GM18517 (cell line): Measurements from ENCODE around the gene DNAAF3.
"Not testable (repeated sequence)": the region's sequence is repeated elsewhere in the genome, so short reads cannot be mapped to it uniquely, and the experiment has no call there.

Experiments
- ATAC-seq: cut with Tn5 transposase; IDR thresholded peaks from one replicate; pipeline ENCODE4 v1.9.1; 2021; ENCODE audit warnings: mild to moderate bottlenecking, moderate library complexity; ENCODE audit not compliant: unreplicated experiment

Gene DNAAF3

DNA sequence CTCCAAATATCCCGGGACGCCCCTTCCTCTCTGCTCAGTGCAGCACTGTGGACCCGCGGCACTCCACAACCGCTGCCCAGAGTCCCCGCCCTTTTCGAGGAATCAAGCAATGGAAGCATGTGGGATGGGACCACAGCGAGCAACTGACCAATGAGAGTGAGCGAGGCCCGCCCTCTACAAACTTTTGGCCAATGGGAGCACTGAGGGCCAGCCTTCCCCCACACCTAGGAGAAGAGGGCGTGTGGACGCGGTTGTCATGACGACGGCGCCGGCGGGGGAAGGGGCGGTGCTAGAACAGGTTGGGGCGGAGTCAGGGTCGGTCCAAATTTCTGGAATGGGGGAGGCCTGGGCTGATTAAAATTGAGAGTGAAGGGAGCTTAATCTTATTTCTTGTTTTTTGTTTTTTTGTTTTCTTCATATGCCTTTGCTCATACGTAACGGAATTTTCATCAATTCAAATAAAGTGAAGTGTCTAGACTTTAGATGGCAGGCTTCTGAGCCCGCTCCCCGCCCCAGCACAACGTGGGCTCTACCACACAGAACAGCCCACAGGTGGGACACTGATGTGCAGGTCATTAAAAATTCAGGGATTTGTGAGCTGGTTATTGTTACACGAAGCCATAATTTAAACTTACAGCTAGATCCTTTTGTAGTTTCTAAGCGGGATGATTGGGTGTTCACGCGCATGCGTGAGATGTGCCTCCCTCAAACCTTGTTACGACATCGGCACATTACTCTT, at the start of gene DNAAF3:
Gene DNAAF3, minus strand, starts transcription at position 84 of the 739 bp plus-strand sequence. CDS start 200 bp downstream, outside the sequence.
- peak; percentile 84 for ATAC-seq

DNA sequence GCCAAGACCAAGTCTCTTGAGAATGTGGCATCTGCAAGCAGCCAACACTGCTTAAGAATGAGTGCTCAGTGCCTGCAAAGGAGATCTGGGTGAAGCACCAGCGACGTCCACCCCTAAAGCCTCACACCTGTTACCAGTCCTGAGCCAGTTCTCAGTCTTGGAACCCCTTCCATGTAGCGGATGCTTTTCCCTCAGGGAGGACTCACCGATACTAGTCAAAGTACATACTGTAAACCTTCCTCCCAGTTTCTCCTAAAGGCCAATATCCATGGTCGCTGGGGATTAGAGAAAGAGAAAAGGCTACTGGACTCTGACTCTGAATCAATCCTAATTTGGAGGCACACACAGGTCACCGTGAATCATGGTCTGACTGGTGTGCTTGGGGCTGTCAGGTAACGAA, 47.1 kb upstream of the DNAAF3 start:
- ATAC-seq: no peak

DNA sequence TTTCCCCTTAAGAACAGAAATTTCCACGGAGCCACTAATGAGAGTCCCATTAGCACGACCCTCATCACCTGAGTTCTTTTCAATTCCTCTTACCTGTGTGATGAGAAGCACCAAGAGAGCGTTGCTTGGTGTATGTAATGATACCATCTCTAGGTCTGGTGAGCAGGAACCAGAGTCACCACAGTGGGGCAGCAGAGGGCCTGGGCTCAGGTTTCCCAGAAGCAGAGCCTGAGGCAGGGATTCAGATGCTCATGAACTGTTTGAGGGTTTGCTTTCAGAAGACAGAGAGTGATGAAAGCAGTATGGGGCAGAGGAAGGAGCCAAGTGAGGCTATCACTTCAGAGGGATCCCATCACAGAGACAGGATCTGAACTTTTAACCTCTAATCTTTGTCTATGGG, 46.0 kb upstream of the DNAAF3 start:
- ATAC-seq: no peak

DNA sequence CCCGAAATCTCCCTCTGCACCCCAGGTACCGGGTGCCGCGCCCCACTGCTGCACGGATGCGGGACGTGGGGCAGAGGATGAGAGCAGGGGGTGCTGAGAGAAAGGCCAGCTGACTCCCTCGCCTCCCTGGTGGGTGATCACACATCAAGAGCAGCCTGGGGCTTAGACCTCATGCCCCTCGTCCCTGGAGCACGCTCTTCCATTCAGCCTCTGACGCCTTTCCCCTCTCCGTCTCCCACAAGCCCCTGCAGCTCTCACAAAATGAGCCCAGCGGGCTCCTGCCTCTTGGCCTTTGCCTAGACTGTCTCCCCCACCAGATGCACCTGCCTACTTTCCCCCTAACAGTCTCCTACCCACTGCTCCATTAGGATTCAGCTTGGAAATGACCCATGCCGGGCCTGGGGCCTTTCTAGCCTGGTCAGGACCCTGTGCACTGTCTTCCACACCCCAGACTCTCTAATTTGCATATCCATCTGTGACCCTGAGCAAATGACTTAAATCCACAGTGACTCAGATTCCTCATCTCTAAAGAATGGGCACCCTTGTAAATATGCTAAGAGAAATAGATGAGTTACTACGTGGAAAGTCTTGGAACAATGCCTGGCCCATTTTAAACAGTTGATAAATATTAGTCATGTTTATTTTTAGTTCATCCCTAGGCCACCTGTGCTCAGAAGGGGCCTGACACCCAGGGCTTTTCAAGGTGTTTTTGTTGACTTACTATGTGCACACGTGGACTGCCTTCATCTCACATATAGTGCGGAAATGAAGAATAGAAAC, 43.5 kb upstream of the DNAAF3 start:
- no peak for ATAC-seq

DNA sequence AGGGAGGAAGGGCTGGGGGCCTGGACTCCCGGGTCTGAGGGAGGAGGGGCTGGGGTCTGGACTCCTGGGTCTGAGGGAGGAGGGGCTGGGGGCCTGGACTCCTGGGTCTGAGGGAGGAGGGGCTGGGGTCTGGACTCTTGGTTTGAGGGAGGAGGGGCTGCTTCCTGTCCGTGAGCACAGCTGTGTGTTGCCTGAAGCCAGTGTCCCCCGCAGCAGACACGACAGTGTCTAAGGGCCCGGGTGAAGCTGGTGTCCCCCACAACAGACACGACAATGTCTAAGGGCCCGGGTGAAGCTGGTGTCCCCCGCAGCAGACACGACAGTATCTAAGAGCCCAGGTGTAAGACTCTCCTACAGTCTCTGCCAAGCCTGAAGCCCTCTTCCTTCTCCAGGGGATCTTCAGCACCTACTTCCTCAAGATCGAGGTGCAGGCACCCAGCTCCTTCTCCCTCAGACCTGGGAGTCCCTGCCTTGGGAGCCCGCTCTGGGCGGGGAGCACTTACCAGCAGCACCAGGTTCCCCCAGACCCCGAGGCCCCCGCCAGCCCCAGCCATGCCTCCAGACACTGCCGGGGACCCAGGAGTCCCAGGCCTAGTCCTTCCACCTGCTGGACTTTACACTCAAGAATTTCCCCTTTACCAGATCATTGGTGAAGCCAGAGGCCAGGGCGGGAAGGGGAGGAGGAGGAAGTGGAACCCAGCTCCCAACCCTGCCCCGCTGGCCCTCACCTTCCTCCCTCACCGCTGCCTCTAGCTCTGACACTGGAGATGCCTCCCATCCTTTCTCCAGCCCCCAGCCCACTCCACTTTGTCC, 42.7 kb upstream of the DNAAF3 start, which contains the start of gene PTPRH:
Gene PTPRH, minus strand, starts transcription at position 622 of the 813 bp plus-strand sequence. Its CDS starts 68 bp downstream, at position 554.
- ATAC-seq: no peak

DNA sequence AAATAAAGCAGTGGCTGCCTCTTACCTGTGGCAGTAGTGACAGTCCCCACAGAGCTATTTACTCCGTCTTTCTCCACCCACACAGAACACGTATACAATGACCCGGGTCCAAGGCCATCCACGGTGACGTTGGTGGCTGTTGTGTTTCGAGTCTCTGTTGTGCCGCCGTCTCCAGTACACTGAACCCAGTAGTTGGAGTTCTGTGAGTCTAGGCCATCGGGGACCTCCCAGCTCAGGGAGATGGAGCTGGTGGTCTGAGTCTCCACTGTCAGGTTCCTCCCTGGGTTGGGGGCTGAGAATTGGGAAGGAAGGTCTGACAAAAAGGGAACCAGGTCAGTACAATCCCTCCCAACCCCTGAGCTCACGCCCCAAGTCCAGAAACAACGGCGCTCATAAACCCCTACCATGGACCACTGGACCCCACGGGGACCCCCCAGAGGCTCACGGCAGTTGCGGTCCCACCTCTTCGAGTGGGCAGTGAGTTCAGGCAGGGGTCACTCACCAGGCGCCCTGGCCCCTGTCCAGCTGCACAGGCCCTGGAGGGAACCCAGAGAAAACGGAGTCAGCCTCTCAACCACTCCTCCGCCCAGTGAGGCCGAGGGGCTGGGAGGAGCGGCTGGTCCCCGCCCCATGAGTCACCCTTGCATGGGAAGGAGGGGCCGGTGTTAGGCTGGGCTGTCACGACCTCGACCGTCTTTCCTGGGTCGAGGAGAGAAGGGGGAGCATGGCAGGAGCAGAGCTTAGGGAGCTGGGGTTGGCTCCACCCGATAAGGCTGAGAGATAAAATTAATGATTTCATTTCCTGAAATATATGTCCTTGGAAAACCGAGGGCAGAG, 40.5 kb upstream of the DNAAF3 start:
- no peak for ATAC-seq

DNA sequence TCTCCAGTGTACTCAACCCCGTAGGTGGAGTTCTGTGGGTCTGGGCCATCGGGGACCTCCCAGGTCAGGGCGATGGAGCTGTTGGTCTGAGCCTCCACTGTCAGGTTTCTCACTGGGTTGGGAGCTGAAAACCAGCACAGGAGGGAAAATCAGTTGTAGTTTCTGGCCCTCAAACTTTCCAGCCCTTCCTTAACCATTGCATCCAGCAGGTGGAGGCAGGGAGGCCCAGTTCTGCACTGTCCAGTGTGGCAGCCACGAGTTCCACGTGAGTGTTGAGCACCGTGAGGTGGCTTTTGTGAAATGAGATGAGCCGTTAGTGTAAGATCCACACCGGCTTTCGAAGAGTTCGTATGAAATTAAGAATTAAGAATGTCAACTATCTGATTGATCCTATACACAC, 35.8 kb upstream of the DNAAF3 start:
- ATAC-seq: not testable (repeated sequence)

DNA sequence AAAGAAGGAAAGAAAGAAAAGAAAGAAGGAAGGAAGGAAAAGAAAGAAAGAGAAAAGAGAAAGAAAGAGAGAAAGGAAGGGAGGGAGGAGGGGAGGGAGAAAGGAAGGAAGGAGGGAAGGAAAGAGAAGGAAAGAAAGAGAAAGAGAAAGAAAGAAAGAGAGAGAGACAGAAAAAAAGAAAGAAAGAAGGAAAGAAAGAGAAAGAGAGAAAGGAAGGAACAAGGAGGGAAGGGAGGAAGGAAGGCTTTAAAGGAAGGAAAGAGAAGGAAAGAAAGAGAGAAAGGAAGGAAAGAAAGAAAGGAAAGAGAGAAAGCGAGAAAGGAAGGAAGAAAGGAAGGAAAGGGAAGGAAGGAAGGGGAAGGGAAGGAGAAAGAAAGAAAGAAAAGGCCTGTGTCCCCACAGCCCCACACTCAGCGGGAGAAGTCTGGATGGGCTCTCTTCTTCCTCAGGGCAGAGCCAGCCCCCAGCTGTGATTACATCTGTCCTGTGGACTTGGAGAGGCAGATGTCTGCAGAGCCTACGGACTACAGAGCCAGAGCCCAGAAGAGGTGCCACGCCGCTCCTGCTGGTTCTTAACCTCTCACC, 33.3 kb upstream of the DNAAF3 start:
- no peak for ATAC-seq

DNA sequence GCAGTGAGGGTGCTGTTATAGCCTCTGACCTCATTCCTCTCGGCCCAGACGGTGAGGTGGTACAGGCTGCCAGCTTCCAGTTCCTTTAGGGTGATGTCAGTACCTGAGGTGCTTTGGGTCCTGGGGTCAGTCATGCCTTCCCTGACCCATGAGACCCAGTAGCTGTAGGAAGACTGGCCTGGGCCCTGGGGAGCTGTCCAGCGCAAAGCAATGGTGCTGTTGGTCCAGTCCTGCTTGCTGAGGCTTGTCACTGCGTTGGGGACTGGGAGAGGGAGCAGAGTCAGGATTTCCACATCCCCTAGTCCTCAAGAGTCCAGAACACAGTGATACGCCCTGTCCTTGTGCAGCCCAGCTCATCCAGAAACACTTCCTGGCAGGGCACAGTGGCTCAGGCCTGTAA, 32.2 kb upstream of the DNAAF3 start:
- ATAC-seq: no peak

DNA sequence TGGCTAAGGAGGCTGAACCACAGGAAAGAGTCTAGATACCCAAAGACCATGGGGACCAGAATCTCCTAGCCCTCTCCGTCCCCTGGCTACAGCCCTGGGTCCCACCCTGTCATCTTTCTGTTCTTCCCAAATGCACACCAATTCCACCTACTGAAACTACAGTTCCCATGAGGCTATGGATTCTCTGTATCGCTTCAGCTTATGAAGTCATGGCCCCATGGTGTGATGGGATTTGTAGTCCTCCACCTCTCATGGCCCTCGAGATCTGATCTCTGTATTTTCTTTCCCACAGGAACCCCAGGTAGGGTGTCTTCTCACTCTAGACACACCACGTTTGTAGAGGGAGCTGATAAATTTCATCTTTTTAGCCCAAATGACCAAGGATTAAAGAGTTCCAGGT, 31.1 kb upstream of the DNAAF3 start:
- no peak for ATAC-seq

DNA sequence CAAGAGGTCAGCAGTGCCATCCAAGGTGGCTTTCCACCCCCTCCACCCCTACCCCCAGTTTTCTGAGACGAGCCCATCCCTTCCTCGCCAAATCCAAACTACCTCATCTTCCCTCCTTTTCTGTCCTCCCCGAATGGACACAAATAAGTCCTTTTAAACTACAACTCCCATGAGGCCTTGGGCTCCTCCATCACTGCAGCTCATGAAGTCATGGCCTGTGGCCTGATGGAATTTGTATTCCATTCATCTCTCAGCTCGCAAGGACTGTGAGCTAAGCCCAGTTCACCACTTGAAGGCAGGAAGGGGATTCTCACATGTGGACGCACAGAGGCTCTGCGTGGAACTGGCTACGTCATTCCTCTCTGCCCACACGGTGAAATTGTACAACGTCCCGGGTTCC, 30.4 kb upstream of the DNAAF3 start:
- no peak for ATAC-seq

DNA sequence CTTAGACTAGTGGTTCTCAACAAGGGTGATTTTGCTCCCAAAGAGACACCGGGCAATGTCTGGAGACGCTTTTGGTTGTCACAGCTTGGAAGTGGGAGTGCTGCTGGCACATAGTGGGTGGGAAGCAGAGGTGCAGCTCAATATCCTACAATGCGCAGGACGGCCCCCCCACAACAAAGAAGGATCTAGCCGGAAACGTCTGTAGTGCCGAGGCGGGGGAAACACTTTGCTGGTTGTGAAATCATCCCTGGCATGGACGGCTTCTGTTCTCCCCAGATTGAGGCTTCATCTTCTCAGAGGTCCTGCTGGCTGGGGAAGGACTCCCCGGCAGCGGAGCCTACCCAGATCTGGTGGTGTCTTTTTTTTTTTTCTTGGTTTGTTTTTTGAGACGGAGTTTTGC, 27.1 kb upstream of the DNAAF3 start:
- ATAC-seq: no peak

DNA sequence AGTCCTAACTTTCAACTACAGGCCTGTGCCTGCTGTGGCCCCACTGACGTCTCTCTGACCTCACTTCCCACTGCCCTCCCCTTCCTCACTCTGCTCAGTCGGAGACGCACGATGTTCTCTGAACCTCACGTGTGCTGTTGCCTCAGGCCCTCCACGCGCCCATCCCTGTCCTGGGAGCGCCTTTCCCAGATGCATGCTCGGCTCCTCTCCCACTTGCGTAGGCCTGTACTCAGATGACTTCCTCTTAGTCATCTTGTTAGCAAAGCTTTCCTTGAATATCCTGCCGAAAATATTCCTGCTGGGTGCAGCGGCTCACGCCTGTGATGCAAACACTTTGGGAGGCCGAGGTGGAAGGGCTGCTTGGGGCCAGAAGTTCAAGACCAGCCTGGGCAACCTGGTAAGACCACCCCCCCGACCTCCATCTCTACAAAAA, 23.0 kb upstream of the DNAAF3 start:
- no peak for ATAC-seq

DNA sequence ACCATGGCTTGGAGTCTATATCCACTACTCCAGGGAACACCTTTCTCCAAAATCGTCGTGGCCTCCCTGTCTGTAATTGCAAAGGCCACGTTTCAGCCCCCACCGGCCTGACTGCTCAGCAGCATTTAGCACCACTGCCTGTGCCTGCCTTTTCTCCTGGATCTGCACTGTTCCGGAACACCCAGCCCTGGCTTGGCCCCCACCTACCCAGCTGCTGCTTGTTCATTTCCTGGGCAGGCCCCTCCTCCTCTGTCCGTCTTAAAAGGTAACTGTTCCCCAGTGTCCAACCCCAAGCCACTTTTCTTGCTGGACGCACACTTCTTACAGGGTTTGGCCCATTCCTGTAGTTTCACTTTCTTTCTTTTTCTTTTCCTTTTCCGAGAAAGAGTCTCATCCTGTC, 22.2 kb upstream of the DNAAF3 start:
- ATAC-seq: no peak

DNA sequence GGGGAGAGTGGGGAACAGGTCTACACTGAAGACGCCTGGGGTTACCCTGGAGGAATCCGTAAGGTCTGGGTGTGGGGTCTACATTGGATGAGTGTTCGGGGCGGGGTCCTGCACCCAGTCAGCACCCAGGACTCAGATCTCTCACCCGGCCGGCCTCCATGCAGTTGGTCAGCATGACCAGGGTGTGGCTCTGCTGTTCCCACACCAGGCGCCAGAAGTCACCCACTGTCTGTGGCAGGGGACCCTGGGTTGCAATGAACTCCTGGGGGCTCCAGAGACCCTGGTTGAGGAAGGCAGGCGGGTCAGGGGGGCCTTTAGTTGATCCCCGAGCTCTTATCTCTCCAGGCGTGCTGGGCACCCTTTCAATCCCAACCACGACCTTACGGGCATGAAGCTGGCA, 19.7 kb upstream of the DNAAF3 start:
- no peak for ATAC-seq

DNA sequence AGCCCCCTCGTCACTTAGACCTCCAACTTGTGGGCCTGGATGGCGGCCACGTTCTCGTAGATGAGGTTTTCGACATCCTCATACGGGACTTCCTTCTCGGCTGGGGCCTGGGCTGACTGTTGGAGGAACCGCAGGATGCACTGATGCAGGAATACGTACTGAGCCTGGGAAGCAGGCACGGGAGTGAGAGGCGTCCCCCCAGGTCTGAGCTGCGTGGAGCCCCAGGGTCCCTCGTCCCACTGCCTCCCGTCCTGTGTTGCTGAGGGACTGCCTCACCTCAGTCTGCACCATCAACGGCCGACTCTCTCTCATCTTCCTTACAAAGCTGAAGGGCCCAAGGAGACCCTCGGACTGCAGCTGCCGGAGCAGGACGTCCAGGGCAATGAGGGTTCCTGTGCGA, 15.3 kb upstream of the DNAAF3 start:
- no peak for ATAC-seq

DNA sequence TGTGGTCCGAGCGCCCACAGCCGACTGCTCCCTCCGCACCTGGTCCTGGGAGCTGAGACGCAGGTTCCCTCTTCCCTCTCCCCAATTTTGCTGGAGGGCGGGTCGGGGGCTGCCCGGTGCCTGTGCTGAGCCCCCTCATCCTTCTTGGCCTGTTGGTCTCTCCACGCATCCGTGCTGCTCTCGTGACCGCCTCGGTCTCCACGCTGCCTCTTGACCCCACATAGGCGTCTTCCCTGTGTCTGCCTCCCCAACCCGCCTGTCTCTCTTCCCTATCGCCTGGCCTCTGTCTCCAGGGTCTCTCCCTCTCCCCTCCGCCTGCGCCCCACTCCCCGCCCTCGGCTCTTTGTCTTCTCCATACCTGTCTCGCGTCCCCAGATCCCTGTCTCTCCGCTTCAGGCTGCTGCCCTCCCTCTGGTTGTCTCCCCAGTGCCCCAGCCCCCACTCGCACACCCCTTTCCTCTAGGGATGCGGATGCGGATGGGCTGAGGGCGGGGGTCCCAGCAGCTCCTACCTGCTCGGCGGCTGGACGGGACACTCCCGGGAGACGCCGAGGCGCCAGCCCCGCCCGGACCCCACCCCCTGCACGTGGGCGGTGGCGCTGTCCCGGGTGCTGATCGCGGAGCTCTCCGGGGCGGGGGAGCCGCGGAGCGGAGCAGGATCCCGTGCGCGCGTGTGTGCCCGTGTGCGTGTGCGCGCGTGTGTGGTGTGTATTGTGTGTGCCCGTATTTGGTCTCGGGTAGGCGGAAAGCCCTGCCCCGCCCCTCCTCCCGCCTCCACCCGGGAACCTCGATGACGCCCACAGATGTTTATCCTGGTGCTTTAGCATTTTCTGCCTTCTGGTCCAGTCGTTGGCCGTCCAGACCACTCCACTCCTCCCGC, 13.4 kb upstream of the DNAAF3 start, which contains the start of gene SYT5:
Gene SYT5, minus strand, starts transcription at position 684 of the 879 bp plus-strand sequence. CDS start 1,248 bp downstream, outside the sequence.
- no peak for ATAC-seq

DNA sequence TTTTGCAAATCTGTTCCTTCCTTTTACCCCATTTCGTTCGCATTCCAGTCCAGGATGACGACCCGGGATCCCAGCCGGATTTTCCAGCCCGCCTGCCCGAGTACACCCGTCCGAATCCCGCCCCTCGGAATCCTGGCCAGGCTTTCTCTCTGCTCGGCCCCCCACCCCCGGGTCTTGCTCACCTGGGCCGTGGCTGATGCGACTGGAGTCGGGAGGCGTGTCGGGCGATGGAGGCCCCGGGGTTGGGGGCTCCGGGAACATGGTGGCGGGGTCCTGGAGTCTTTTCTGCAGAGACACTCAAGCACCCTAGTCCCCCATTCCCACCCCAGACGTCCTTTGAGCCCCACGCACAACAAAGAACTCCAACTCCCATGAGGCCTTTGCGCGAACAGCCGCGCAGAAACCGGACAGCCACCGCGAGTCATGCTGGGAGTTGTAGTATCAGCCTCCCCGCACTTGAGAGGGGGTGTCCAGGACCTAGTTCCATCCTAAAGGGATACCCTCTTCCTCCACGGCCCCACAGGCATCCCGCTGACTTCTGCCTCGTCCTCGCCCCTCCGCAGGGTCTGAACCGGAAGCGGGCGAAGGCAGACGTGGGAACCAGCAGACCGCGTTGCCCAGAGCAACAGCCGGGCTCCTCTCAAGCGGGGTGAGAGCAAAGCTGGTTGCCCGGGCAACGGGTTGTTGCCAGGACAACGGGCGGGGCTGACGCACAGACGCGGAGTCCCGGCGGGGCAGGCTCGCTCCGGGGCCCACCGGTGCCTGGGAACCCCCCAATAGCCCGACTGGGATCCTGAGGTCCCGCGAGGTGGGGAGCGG, 12.6 kb upstream of the DNAAF3 start:
- ATAC-seq: no peak
